Measurements from ENCODE around the gene KCNJ15. TPM values are rescaled to one million over a fixed set of nuclear protein-coding genes. Genes with fewer than 3 reads are reported as not detected.

Gene KCNJ15
- total RNA-seq, 2 experiments from 2014 or later, result 0.15 to 0.17 TPM

- CTCF ChIA-PET, result no interaction called here
- Mint-ChIP-seq H3K9me3 (no peaks in the 10 kb centered on the region), H3K36me3 (no peaks in the 10 kb centered on the region), H3K27me3 (no peaks in the 10 kb centered on the region), H3K4me3 (no peak overlapping the region), H3K27ac (no peak overlapping the region), H3K4me1 (ENCODE audit: low read depth) (peaks cover 26% of the 10 kb centered on the region)
- POLR2A ChIA-PET, result no interaction called here
- intact Hi-C loops (cut with micrococcal nuclease), result loop anchor here (5.0 kb wide), 1 partner anchor 79 kb away; no protein-coding TSS in a partner anchor
- DNase-seq, result no peak
Measured at GRCh38 chr21:38326429-38326828, 69.6 kb downstream of the KCNJ15 start.

- Mint-ChIP-seq H3K27me3 (no peaks in the 10 kb centered on the region), H3K4me1 (ENCODE audit: low read depth) (peaks cover 26% of the 10 kb centered on the region), H3K4me3 (no peak overlapping the region), H3K9me3 (no peaks in the 10 kb centered on the region), H3K36me3 (no peaks in the 10 kb centered on the region), H3K27ac (no peak overlapping the region)
- CTCF ChIA-PET, result no interaction called here
- POLR2A ChIA-PET, result no interaction called here
- intact Hi-C loops (cut with micrococcal nuclease), result loop anchor here (5.0 kb wide), 1 partner anchor 80 kb away; no protein-coding TSS in a partner anchor
- DNase-seq, result no peak
Measured at GRCh38 chr21:38326899-38327298, 70.1 kb downstream of the KCNJ15 start.

- Mint-ChIP-seq H3K4me1 (ENCODE audit: low read depth) (peaks cover 25% of the 10 kb centered on the region), H3K36me3 (no peaks in the 10 kb centered on the region), H3K27me3 (no peaks in the 10 kb centered on the region), H3K9me3 (no peaks in the 10 kb centered on the region), H3K4me3 (no peak overlapping the region), H3K27ac (no peak overlapping the region)
- peak; percentile 15 for DNase-seq
- intact Hi-C loops (cut with micrococcal nuclease), result loop anchor here (1.0 to 5.0 kb wide), 2 partner anchors 21 to 81 kb away; no protein-coding TSS in a partner anchor
- CTCF ChIA-PET, result no interaction called here
- POLR2A ChIA-PET, result interaction anchor here (1.1 kb wide), 1 partner anchor 21 kb away, joined by 3 read pairs; no protein-coding TSS in a partner anchor
Measured at GRCh38 chr21:38327984-38328383, 71.2 kb downstream of the KCNJ15 start.

GRCh38 chr21:38329162-38329561 is 72.4 kb downstream of the KCNJ15 start:
- Mint-ChIP-seq H3K27ac (no peak overlapping the region), H3K4me3 (no peak overlapping the region), H3K27me3 (no peaks in the 10 kb centered on the region), H3K4me1 (ENCODE audit: low read depth) (peaks cover 15% of the 10 kb centered on the region), H3K36me3 (no peaks in the 10 kb centered on the region), H3K9me3 (no peaks in the 10 kb centered on the region)
- DNase-seq, result no peak
- ChIA-PET CTCF (interaction anchor here (1.0 kb wide), 1 partner anchor 23 kb away, joined by 4 read pairs; no protein-coding TSS in a partner anchor), POLR2A (interaction anchor here (1.1 kb wide), 1 partner anchor 20 kb away, joined by 3 read pairs; no protein-coding TSS in a partner anchor)
- intact Hi-C loops (cut with micrococcal nuclease), result loop anchor here (5.0 kb wide), 1 partner anchor 82 kb away; no protein-coding TSS in a partner anchor

- H3K4me3 Mint-ChIP-seq, result no peak overlapping the region
- peaks cover under 1% of the 10 kb centered on the region for H3K27me3 Mint-ChIP-seq
- H3K27ac Mint-ChIP-seq, result no peak overlapping the region
- H3K4me1 Mint-ChIP-seq (ENCODE audit: low read depth), result peaks cover 7% of the 10 kb centered on the region
- H3K36me3 Mint-ChIP-seq, result no peaks in the 10 kb centered on the region
- intact Hi-C loops (cut with micrococcal nuclease), result no loop called here
- no peaks in the 10 kb centered on the region for H3K9me3 Mint-ChIP-seq
- ChIA-PET POLR2A (no interaction called here), CTCF (interaction anchor here (1.4 kb wide), 1 partner anchor 112 kb away, joined by 3 read pairs; no protein-coding TSS in a partner anchor)
- no peak for DNase-seq
Measured at GRCh38 chr21:38330666-38331065, 73.9 kb downstream of the KCNJ15 start.

GRCh38 chr21:38333301-38334272 is 76.8 kb downstream of the KCNJ15 start:
- Mint-ChIP-seq H3K4me1 (ENCODE audit: low read depth) (no peaks in the 10 kb centered on the region), H3K27me3 (peaks cover 1% of the 10 kb centered on the region), H3K27ac (no peak overlapping the region), H3K36me3 (no peaks in the 10 kb centered on the region), H3K4me3 (no peak overlapping the region), H3K9me3 (no peaks in the 10 kb centered on the region)
- CTCF ChIA-PET, result interaction anchor here (1.2 to 2.4 kb wide), 2 partner anchors 23 to 114 kb away, joined by 5 to 8 read pairs; no protein-coding TSS in a partner anchor
- no peak for DNase-seq
- POLR2A ChIA-PET, result no interaction called here
- intact Hi-C loops (cut with micrococcal nuclease), result no loop called here

GRCh38 chr21:38334866-38335265 is 78.1 kb downstream of the KCNJ15 start:
- Mint-ChIP-seq H3K9me3 (no peaks in the 10 kb centered on the region), H3K27ac (no peak overlapping the region), H3K4me3 (no peak overlapping the region), H3K36me3 (no peaks in the 10 kb centered on the region), H3K27me3 (peaks cover 1% of the 10 kb centered on the region), H3K4me1 (ENCODE audit: low read depth) (no peaks in the 10 kb centered on the region)
- intact Hi-C loops (cut with micrococcal nuclease), result no loop called here
- DNase-seq, result no peak
- POLR2A ChIA-PET, result no interaction called here
- CTCF ChIA-PET, result interaction anchor here (2.4 kb wide), 1 partner anchor 116 kb away, joined by 8 read pairs; no protein-coding TSS in a partner anchor

GRCh38 chr21:38337793-38338192 is 81.0 kb downstream of the KCNJ15 start:
- intact Hi-C loops (cut with micrococcal nuclease), result no loop called here
- DNase-seq, result no peak
- H3K9me3 Mint-ChIP-seq, result no peaks in the 10 kb centered on the region
- H3K36me3 Mint-ChIP-seq, result no peaks in the 10 kb centered on the region
- no peak overlapping the region for H3K4me3 Mint-ChIP-seq
- H3K27me3 Mint-ChIP-seq, result peaks cover 1% of the 10 kb centered on the region
- H3K4me1 Mint-ChIP-seq (ENCODE audit: low read depth), result no peaks in the 10 kb centered on the region
- POLR2A ChIA-PET, result no interaction called here
- H3K27ac Mint-ChIP-seq, result no peak overlapping the region
- CTCF ChIA-PET, result no interaction called here

GRCh38 chr21:38340131-38340530 is 83.3 kb downstream of the KCNJ15 start:
- intact Hi-C loops (cut with micrococcal nuclease), result no loop called here
- Mint-ChIP-seq H3K9me3 (no peaks in the 10 kb centered on the region), H3K27me3 (peaks cover 1% of the 10 kb centered on the region), H3K36me3 (no peaks in the 10 kb centered on the region), H3K27ac (no peak overlapping the region), H3K4me3 (no peak overlapping the region), H3K4me1 (ENCODE audit: low read depth) (no peaks in the 10 kb centered on the region)
- no peak for DNase-seq
- ChIA-PET POLR2A (no interaction called here), CTCF (no interaction called here)

GRCh38 chr21:38341546-38342012 is 84.8 kb downstream of the KCNJ15 start:
- POLR2A ChIA-PET, result no interaction called here
- Mint-ChIP-seq H3K27me3 (no peaks in the 10 kb centered on the region), H3K9me3 (no peaks in the 10 kb centered on the region), H3K4me1 (ENCODE audit: low read depth) (no peaks in the 10 kb centered on the region), H3K36me3 (no peaks in the 10 kb centered on the region), H3K4me3 (no peak overlapping the region), H3K27ac (no peak overlapping the region)
- no peak for DNase-seq
- CTCF ChIA-PET, result no interaction called here
- intact Hi-C loops (cut with micrococcal nuclease), result no loop called here

GRCh38 chr21:38342739-38343138 is 85.9 kb downstream of the KCNJ15 start:
- no peaks in the 10 kb centered on the region for H3K9me3 Mint-ChIP-seq
- peaks cover 2% of the 10 kb centered on the region for H3K4me1 Mint-ChIP-seq (ENCODE audit: low read depth)
- no peaks in the 10 kb centered on the region for H3K36me3 Mint-ChIP-seq
- ChIA-PET CTCF (interaction anchor here (1.8 kb wide), 1 partner anchor 124 kb away, joined by 4 read pairs; no protein-coding TSS in a partner anchor), POLR2A (no interaction called here)
- no peak overlapping the region for H3K27ac Mint-ChIP-seq
- intact Hi-C loops (cut with micrococcal nuclease), result no loop called here
- no peak for DNase-seq
- no peak overlapping the region for H3K4me3 Mint-ChIP-seq
- H3K27me3 Mint-ChIP-seq, result no peaks in the 10 kb centered on the region

- CTCF ChIA-PET, result interaction anchor here (1.8 kb wide), 1 partner anchor 125 kb away, joined by 4 read pairs; no protein-coding TSS in a partner anchor
- H3K9me3 Mint-ChIP-seq, result no peaks in the 10 kb centered on the region
- H3K27ac Mint-ChIP-seq, result no peak overlapping the region
- H3K4me1 Mint-ChIP-seq (ENCODE audit: low read depth), result peaks cover 11% of the 10 kb centered on the region
- H3K4me3 Mint-ChIP-seq, result no peak overlapping the region
- H3K36me3 Mint-ChIP-seq, result no peaks in the 10 kb centered on the region
- POLR2A ChIA-PET, result no interaction called here
- intact Hi-C loops (cut with micrococcal nuclease), result no loop called here
- DNase-seq, result no peak
- no peaks in the 10 kb centered on the region for H3K27me3 Mint-ChIP-seq
Measured at GRCh38 chr21:38343691-38344090, 86.9 kb downstream of the KCNJ15 start.
